Astrocyte (in vitro differentiated cells and primary cell): ENCODE measurements around the gene SHISAL1.

Experiments
- CTCF ChIP-seq: IDR thresholded peaks from 2 replicates; pipeline ENCODE4 v1.5.1; 2011; ENCODE audit warnings: low read depth, mild to moderate bottlenecking, inconsistent platforms, low read length, moderate library complexity; ENCODE audit not compliant: insufficient read depth
- EZH2 ChIP-seq: IDR thresholded peaks from 2 replicates; pipeline ENCODE4 v1.6.1; 2012; ENCODE audit warnings: mild to moderate bottlenecking, low read length, inconsistent platforms; ENCODE audit not compliant: insufficient read depth

GRCh38 chr22:44261164-44261860 lies 51.4 kb downstream of the SHISAL1 start:
- TF ChIP-seq CTCF (no peak), EZH2 (no peak)
